GM19467 (cell line): Measurements from ENCODE around the gene PPP1R9B.

ENCODE experiments used
- ATAC-seq: cut with Tn5 transposase; IDR thresholded peaks from one replicate; pipeline ENCODE4 v1.9.1; 2021; ENCODE audit warnings: mild to moderate bottlenecking, moderate library complexity; ENCODE audit not compliant: unreplicated experiment

The PPP1R9B gene

DNA sequence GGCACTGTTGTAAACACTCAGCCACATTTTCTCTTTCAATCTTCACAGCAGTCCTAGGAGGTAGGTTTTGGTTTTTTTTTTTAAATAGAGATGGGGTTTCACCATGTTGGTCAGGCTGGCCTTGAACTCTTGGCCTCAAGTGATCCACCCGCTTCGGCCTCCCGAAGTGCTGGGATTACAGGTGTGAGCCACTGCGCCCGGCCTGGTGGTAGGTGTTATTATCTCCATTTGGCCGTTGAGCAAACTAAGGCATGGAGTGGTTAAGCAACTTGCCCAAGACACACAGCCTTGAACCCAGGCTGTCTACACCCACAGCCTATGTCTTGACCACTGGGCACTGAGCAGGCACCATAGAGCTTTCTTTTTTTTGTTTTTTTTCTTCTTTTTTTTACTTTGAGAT lies 24.0 kb upstream of the PPP1R9B start:
- ATAC-seq: no peak

DNA sequence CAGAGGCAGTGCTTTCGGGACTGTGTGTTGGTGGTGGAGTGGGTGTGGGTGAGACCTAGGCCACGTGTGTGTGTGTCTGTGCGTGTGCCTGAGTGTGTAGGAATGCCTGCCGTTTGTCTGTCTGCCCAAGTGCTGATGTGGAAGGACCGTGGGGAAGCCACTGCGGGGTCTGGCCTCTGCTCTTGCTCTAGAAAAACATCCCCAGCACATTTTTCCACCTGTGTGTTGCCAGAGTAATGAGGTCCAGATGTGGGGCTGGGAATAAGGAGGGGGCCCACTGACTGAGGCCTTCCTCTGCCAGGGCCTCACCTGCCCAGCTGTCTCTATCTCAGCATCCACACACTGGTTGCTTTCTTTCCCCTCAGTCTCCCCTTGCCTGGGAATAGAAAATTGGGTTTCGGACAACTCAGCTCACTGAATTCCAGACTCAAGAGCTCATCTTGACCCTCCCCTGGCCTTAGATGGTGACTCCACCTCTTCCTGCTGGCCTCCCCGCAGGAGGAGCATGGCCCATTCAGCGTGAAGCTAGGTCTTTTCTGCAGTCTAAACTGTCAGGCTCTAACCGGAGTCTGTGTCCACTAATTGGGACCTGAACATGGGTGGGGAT lies 23.0 kb upstream of the PPP1R9B start:
- no peak for ATAC-seq

DNA sequence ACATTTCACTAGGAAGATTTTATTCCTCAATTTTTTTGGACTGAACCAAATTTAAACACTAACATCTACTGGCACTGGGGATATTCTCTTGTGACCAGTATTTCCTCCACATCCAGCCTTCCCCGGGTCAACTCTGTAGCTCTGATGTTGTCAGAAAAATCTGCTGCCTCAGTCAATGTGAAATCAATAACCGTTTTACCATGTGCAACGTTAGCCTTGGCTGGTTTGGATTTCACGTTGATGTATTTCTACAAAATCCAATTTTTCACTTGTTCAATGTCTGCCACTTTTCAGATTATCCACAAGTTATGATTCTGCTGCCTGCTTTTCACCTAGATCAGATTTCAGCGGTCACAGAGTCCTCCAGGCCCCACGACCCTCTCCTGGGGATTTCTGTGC lies 22.5 kb upstream of the PPP1R9B start:
- no peak for ATAC-seq

DNA sequence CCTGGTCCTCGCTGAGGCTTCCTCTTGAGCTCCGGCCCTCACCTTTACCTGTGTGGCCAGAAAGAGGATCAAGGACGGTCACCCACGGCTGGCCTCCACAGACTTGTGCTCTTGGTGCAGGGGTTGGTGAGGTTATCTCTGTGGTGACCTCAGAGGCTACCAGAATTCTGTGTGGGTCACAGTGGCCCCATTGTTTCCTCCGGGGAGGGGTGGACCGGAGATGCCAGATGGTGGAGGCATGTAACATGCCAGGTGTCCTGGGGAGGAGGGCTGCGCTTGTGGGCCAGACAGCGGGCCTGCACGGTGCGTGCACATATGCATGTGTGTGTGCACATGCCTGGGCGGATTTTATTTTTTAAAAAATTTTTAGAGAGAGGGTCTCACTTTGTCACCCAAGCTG lies 21.7 kb upstream of the PPP1R9B start:
- ATAC-seq: no peak

DNA sequence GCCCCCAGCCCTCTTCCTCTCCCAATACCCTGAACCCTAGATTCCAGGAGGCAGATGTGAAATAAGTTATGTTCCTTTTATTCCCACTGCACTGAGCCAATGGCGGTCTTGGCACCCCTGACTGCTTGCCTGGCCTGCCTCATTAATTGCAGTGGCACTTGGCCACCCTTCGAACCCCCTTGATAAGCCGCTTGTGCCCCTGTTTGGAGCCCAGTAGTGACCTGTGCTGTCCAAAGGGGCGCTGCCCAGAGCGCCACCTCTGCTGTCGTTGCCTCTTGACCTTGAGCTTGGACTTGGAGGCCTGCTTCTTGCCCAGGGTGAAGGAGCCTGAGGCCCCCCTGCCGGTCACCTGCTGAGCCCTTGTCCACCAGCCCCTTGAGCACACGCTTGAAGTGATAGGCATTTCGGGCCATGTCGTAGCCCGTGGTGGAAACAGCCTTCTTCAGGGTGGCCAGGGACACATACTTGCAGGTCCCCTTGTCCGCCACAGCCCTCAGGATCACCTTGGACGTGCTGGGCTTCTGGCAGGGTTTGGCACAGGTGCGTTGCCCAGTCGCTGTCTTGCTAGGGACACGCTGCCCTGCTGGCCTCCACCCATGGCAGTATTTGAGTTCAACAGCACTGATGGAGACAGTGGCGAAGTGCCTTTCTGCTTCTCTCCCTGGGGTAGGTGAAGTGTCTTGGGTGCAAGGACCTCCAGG lies 21.0 kb upstream of the PPP1R9B start:
- ATAC-seq: no peak

DNA sequence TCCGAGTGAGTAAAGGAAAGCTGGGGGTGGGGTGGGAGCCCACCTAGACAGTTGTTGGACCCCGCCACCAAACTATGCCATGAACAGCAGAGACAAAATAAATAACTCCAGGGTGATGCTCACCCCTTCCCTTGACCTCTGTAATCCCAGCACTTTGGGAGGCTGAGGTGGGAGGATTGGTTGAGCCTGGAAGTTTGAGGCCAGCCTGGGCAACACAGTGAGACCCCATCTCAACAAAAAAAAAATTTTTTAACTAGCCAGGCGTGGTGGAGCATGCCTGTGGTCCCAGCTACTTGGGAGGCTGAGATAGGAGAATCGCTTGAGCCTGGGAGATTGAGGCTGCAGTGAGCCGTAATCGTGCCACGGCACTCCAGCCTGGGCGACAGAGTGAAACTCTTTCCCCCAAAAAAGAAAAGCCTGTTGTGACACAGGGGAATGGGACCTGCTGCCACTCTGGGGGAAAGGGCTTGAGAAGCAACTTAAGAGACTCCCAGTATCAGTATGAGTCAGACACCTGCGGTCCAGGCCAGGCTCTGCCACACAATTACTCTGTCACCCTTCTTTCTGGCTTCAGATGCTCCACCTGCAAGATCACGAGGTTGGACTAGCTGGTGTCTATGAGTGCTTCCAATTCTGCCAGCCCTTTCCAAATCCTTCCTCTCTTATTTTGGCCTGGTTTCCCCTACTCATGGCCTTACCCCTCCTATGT lies 20.3 kb upstream of the PPP1R9B start:
- peak; percentile 53 for ATAC-seq

DNA sequence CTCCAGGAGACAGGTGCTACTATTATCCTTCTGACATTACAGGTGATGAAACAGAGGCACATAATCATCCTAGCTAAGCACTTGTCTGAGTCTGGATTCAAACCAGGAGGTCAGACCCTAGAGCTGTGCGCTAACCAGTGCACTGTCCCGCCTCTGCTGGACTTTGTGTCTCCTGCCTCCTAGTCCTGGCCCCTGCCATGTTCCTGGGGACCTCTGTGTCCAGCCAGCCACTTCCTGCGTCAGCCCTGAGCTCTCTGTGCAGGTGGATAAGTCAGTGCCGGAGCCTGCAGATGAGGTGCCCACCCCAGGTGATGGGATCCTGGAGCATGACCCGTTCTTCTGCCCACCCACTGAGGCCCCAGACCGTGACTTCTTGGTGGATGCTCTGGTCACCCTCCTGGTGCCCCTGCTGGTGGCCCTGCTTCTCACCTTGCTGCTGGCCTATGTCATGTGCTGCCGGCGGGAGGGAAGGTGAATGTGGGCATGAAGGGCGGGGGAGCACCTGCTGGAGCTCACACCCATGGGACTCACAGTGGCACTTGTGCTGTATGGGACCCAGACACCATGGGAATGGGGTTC lies 19.5 kb upstream of the PPP1R9B start:
- ATAC-seq: no peak

DNA sequence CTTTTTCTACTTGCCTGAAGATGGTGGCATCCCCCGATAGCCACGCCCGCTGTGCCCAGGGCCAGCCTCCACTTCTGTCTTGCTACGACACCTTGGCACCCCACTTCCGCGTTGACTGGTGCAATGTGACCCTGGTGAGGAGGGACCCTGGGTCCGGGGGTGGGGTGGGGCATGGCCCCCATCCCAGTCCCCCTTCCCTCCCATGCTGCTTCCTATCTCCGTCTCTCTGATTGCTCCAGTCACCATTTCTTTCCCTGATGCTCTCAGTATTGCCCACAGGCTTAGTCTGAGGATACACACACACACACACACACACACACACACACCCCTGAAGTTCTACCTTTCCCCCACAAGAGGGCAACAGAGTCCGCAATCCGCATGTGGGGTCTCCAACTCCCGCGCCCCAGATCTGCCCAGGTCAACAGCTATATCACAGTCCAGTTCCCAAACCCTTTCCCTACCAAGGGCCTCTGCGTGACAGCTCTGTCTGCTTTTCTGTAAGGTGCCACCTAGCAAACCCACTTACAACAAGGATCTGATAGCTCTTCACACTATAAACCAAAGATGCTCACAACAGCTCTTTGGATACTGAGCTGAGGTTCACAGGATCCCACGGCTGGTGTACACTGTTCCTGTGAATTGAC lies 18.8 kb upstream of the PPP1R9B start:
- no peak for ATAC-seq

- ATAC-seq: no peak
Measured at GRCh38 chr17:50168319-50168718, 17.8 kb upstream of the PPP1R9B start.

GRCh38 chr17:50167371-50167770 lies 16.9 kb upstream of the PPP1R9B start:
- no peak for ATAC-seq

GRCh38 chr17:50166518-50167181 lies 16.2 kb upstream of the PPP1R9B start:
- ATAC-seq: no peak

DNA sequence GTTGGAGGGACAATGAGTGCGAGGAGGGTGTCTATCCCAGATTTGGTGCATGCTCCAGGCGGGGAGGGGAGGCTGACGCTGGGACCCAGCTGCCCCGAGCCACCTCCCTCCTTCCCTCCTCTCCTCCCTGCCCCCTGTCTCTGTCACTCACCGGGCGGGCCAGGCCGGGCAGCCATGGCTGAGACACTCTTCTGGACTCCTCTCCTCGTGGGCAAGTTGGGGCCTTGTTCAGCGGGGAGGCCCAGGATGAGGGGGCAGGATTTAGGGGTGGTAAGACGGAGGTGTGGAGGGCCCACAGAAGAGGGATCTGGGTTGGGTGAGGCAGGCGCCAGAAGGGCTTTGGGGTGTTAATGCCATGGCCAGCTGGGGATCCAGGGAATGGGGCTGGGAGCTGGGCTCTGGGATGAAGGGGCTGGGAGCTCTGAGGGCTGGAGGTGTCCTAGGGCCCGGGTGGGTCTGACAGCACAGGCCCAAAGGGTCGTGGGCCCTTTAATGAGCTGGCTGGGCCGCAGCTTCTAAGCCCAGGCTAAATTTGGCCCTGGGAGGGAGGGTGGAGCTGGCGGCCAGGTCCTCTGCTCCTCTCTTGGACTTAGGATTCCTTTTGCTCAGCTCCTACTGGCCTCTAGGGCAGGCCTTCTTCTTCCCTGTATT lies 15.5 kb upstream of the PPP1R9B start, which contains the start of gene SGCA:
Gene SGCA (plus strand): TSS at position 139 of the 651 bp plus-strand sequence. CDS start 36 bp downstream, at position 175.
- no peak for ATAC-seq

GRCh38 chr17:50165466-50165865 lies 15.0 kb upstream of the PPP1R9B start:
- no peak for ATAC-seq

DNA sequence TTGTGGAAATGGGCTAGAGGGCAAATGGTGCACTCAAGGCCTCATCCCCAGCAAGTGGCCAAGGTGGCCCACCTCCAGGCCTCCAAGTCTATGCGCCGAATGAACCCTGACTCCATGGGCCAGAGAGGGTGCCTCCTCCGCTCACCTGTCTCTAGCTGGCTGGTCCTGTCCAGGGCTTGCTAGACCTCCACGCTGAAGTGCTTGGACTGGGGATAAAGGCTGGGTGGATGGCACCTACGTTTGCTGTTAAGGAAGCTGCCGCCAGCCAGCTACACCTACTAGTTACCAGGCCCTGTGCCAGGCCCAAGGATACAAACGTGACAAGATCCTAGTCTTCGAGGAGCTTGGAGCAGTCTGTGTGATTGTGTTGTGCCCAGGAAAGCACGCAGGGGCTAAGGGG lies 14.6 kb upstream of the PPP1R9B start:
- no peak for ATAC-seq

GRCh38 chr17:50164697-50164988 lies 14.2 kb upstream of the PPP1R9B start:
- ATAC-seq: no peak

GRCh38 chr17:50163843-50164696 lies 13.6 kb upstream of the PPP1R9B start:
- no peak for ATAC-seq

GRCh38 chr17:50162466-50163254 lies 12.2 kb upstream of the PPP1R9B start:
- no peak for ATAC-seq

DNA sequence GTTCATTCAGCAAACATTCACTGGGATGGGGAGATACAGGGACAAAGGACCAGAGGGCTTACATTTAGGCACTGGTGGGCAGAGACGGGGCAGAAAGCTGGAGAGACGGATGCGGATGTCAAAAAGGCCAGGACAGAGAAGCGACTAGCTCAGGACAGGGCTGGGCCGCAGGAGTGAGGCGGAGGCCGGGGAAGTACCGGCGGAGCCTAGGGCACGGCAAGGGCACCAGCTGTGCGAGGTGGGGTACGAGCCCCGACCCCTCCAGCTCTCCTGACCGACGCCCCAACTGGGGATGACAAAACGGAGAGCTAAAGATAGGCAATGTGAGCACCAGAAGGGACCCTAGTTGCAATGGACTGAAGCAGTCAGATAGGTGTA lies 11.4 kb upstream of the PPP1R9B start:
- no peak for ATAC-seq
